K562 (cell line): ENCODE results near the gene LCA5.

Experiments used
- CEBPB ChIP-seq: fragments of 450-650 bp; IDR thresholded peaks from 2 replicates; pipeline ENCODE4 v1.6.1; 2016; ENCODE audit warnings: missing genetic modification characterization, missing compliant biosample characterization
- CLOCK ChIP-seq: fragments of 250-450 bp; sonication (Bioruptor Pico); IDR thresholded peaks from 2 replicates; pipeline ENCODE4 v1.4.0; 2020; ENCODE audit warnings: mild to moderate bottlenecking, moderate library complexity, borderline replicate concordance
- MTA3 ChIP-seq: fragments of 450-650 bp; formaldehyde crosslinking; IDR thresholded peaks from 2 replicates; pipeline ENCODE4 v1.6.1; 2017; ENCODE audit warnings: mild to moderate bottlenecking, borderline replicate concordance
- TAF15 ChIP-seq: fragments of 200-400 bp; formaldehyde crosslinking; IDR thresholded peaks from 2 replicates; pipeline ENCODE4 v1.6.1; 2017; ENCODE audit warnings: mild to moderate bottlenecking, low read depth, low read length, moderate library complexity
- ZNF274 ChIP-seq: IDR thresholded peaks from 2 replicates; pipeline ENCODE4 v1.6.1; 2011; ENCODE audit warnings: low read depth, mild to moderate bottlenecking, low read length, moderate library complexity, borderline replicate concordance
- TF ChIP-seq, protein P1 (sequence below), 2 experiments: IDR thresholded peaks; 2 replicates each; pipeline ENCODE4 v1.6.1; 2011; ENCODE audit warnings: borderline replicate concordance in 1 of 2, control low read depth in 1 of 2, low read depth in 1 of 2, low read length in 1 of 2, mild to moderate bottlenecking in 1 of 2, mixed read lengths in 1 of 2, moderate library complexity in 1 of 2; ENCODE audit not compliant: insufficient read depth in 1 of 2, insufficient read length in 1 of 2, poor library complexity in 1 of 2, severe bottlenecking in 1 of 2; ENCODE audit errors: extremely low read depth in 1 of 2

- TF ChIP-seq, protein P1, sequence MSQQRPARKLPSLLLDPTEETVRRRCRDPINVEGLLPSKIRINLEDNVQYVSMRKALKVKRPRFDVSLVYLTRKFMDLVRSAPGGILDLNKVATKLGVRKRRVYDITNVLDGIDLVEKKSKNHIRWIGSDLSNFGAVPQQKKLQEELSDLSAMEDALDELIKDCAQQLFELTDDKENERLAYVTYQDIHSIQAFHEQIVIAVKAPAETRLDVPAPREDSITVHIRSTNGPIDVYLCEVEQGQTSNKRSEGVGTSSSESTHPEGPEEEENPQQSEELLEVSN (IDR thresholded peaks at IDR 0.05; ENCODE audit: borderline replicate concordance in 1 of 2, extremely low read depth in 1 of 2, insufficient read depth in 1 of 2, insufficient read length in 1 of 2, low read depth in 1 of 2, low read length in 1 of 2, poor library complexity in 1 of 2, severe bottlenecking in 1 of 2), result no peak
- TF ChIP-seq ZNF274, result no peak
- TF ChIP-seq TAF15, result no peak
- no peak for TF ChIP-seq MTA3
- no peak for TF ChIP-seq CLOCK (CRISPR knock-in tag)
- no peak for TF ChIP-seq CEBPB (tag)
Observed at GRCh38 chr6:79436241-79436640, 101.0 kb downstream of the LCA5 start.
